Anterior cingulate cortex (tissue), 58 donors: Measurements from ENCODE around the gene PPP1R14B.

ENCODE experiments used
- DNase-seq, 58 donors: peaks; one replicate each; lab custom pipeline; 2025; lab: John Stamatoyannopoulos, UW

PPP1R14B gene

GRCh38 chr11:64196626-64197025 lies 50.1 kb downstream of the PPP1R14B start:
- peak in 18 of 58 donors; percentile 19 to 64 (median 38) for DNase-seq
